Lung (tissue), 12 donors: Measurements from ENCODE around the gene RCOR2. TPM values are rescaled to one million over a fixed set of nuclear protein-coding genes. Genes with fewer than 3 reads are reported as not detected.

Source experiments
- ATAC-seq: fragments of 200-7000 bp; cut with Tn5 transposase; one replicate; pipeline ENCODE4 v1.9.1; 2020; ENCODE audit warnings: moderate number of reproducible peaks; ENCODE audit not compliant: insufficient read depth, low FRiP score
- DNase-seq, 3 donors: peaks; one replicate each; pipeline ENCODE4 v3.0.0-alpha.2; 2013 to 2017
- H3K27ac ChIP-seq, 2 donors: one replicate each; pipeline ENCODE4 v1.5.1; 2013; ENCODE audit warnings: mild to moderate bottlenecking in 2 of 2, moderate library complexity in 2 of 2, control low read depth in 1 of 2, inconsistent platforms in 1 of 2, low read depth in 1 of 2, low read length in 1 of 2
- H3K27me3 ChIP-seq, 3 donors: one replicate each; pipeline ENCODE4 v1.5.1; 2013; ENCODE audit warnings: low read length in 2 of 3; ENCODE audit not compliant: control insufficient read depth in 3 of 3, insufficient read depth in 3 of 3
- H3K36me3 ChIP-seq, 4 donors: one replicate each; pipeline ENCODE4 v1.5.1; 2013; ENCODE audit warnings: low read length in 4 of 4, mild to moderate bottlenecking in 1 of 4, moderate library complexity in 1 of 4; ENCODE audit not compliant: control insufficient read depth in 4 of 4, insufficient read depth in 4 of 4
- H3K4me1 ChIP-seq, 5 donors: one replicate each; pipeline ENCODE4 v1.5.1; 2013; ENCODE audit warnings: low read length in 5 of 5, mild to moderate bottlenecking in 2 of 5, moderate library complexity in 1 of 5; ENCODE audit not compliant: control insufficient read depth in 5 of 5, insufficient read depth in 5 of 5
- H3K4me3 ChIP-seq: one replicate; pipeline ENCODE4 v1.5.1; 2013; ENCODE audit warnings: mild to moderate bottlenecking, control low read depth, moderate library complexity
- H3K9ac ChIP-seq, 2 donors: one replicate each; pipeline ENCODE4 v1.5.1; 2013; ENCODE audit warnings: low read length in 2 of 2, control low read depth in 1 of 2; ENCODE audit not compliant: insufficient read depth in 1 of 2
- H3K9me3 ChIP-seq, 4 donors: one replicate each; pipeline ENCODE4 v1.5.1; 2013; ENCODE audit warnings: low read length in 3 of 4, mild to moderate bottlenecking in 1 of 4, moderate library complexity in 1 of 4; ENCODE audit not compliant: control insufficient read depth in 4 of 4, insufficient read depth in 3 of 4
- WGBS, 2 donors: extraction: QIAGEN DNeasy Blood & Tissue Kit; methylation state at CpG; one replicate each; pipeline ENCODE4 v1.1.7; 2013; 5-methylcytosine and 5-hydroxymethylcytosine counted together
- polyA plus RNA-seq, 2 donors: library from polyadenylated mRNA; stranded (reverse); fragments of 200-250 nt; gene quantifications; one replicate each; pipeline ENCODE4 v1.2.1, GENCODE V29; 2013
- total RNA-seq, 2 donors: library from RNA; depleted of rRNA in 1 of 2; stranded (reverse); fragments of >200 nt in 1 of 2; gene quantifications; one replicate each; pipeline ENCODE4 v1.2.1, GENCODE V29; 2014 to 2021
- TF ChIP-seq, protein P1 (sequence below): IDR thresholded peaks from 2 replicates; pipeline ENCODE4 v1.5.1; 2012; ENCODE audit warnings: mild to moderate bottlenecking; ENCODE audit errors: control extremely low read depth, extremely low read depth
- donor health status: control.
- donor health status: control.
- donor health status: Bipolar disorder and iron deficiency.
- donor health status: healthy.
- donor health status: DM: yes; HTN: yes; CAD: no.

The RCOR2 gene
- total and polyA plus RNA-seq, 4 donors, result 0.16 to 1.6 (median 0.87) TPM

GRCh38 chr11:63915961-63916836 is 765 bp downstream of the RCOR2 start:
- ATAC-seq, result no peak
- peaks cover 0 to 6% (median 0%) of the 10 kb centered on the region in 4 donors for H3K36me3 ChIP-seq
- no peaks in the 10 kb centered on the region for H3K27me3 ChIP-seq
- DNase-seq, result peak; percentile 47 to 64 (median 56)
- H3K9me3 ChIP-seq, result no peaks in the 10 kb centered on the region
- no peak overlapping the region for H3K27ac ChIP-seq
- 6% methylated on average over 53 to 56 of the region's 56 CpGs for WGBS, 2 donors
- peak overlapping the region; percentile 4 to 25 for H3K9ac ChIP-seq
- peaks cover 0 to 48% (median 26%) of the 10 kb centered on the region in 5 donors for H3K4me1 ChIP-seq
- H3K4me3 ChIP-seq, result no peak overlapping the region
- TF ChIP-seq, protein P1, sequence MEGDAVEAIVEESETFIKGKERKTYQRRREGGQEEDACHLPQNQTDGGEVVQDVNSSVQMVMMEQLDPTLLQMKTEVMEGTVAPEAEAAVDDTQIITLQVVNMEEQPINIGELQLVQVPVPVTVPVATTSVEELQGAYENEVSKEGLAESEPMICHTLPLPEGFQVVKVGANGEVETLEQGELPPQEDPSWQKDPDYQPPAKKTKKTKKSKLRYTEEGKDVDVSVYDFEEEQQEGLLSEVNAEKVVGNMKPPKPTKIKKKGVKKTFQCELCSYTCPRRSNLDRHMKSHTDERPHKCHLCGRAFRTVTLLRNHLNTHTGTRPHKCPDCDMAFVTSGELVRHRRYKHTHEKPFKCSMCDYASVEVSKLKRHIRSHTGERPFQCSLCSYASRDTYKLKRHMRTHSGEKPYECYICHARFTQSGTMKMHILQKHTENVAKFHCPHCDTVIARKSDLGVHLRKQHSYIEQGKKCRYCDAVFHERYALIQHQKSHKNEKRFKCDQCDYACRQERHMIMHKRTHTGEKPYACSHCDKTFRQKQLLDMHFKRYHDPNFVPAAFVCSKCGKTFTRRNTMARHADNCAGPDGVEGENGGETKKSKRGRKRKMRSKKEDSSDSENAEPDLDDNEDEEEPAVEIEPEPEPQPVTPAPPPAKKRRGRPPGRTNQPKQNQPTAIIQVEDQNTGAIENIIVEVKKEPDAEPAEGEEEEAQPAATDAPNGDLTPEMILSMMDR, result no peak

GRCh38 chr11:63914896-63915691 is 1.9 kb downstream of the RCOR2 start:
- 59 to 70% methylated on average over 20 of the region's 20 CpGs for WGBS, 2 donors
- H3K36me3 ChIP-seq, result peaks cover 0 to 8% (median 3%) of the 10 kb centered on the region in 4 donors
- H3K4me1 ChIP-seq, result peaks cover 0 to 40% (median 26%) of the 10 kb centered on the region in 5 donors
- no peaks in the 10 kb centered on the region for H3K9me3 ChIP-seq
- TF ChIP-seq, protein P1, result no peak
- H3K4me3 ChIP-seq, result no peak overlapping the region
- no peak overlapping the region for H3K9ac ChIP-seq
- no peak overlapping the region for H3K27ac ChIP-seq
- ATAC-seq (no peak), DNase-seq (peak in 1 of 3 donors; percentile 33)
- H3K27me3 ChIP-seq, result no peaks in the 10 kb centered on the region

DNA sequence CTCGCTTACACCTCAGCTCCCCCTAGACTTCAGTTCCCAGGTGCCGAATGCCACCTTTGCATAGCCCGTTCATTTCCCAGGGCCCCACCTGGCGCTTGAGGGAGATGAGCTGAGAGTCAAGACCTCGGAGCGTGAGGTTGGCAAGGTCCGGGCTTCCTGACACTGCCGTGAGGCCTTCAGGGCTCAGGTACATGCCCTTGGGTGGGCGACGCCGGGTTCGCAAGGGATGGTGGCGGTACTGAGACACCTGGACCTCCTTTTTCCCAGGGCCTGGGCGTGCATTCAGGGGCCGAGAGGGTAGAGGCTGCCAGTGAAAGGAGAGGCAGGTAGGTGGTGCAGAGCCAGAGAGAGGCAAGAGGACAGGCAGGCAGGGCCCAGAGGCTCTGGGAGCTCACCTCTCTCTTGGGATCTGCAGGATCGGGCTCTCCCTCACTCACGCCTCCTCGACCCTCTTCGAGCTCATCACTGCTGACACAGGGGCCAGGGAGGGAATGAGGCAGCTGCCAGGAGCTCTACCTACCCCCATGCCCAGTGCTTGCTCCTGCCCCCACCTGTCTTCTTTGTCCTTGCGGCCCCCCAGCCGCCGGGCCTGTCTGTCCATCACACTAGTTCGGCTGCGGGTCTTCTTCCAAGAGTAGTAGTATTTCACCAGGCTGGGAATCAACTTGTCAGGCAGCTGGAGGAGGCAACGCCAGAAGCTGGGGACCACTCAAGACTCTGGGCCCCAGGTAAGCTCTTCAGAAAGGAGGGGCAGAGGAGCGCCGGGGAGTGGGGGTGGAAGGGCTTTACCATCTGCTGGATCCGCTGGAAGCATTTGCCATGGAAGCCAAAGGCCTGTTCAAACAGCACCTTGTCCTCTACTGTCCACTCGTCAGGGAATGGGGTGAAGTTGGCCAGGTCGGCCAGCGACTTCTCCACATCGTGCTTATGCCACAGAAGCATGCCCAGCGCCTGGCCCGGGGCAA is 2.8 kb downstream of the RCOR2 start:
- H3K9me3 ChIP-seq, result no peaks in the 10 kb centered on the region
- peaks cover 0 to 16% (median 3%) of the 10 kb centered on the region in 4 donors for H3K36me3 ChIP-seq
- no peak overlapping the region for H3K4me3 ChIP-seq
- DNase-seq, result no peak
- TF ChIP-seq, protein P1, result no peak
- no peak for ATAC-seq
- H3K4me1 ChIP-seq, result peaks cover 0 to 38% (median 26%) of the 10 kb centered on the region in 5 donors
- H3K27ac ChIP-seq, result no peak overlapping the region
- H3K9ac ChIP-seq, result no peak overlapping the region
- no peaks in the 10 kb centered on the region for H3K27me3 ChIP-seq
- WGBS, 2 donors, result 92 to 95% methylated on average over 34 of the region's 34 CpGs
